ENCODE data around the gene SLITRK3.
"Not testable (repeated sequence)": the region's sequence is repeated elsewhere in the genome, so short reads cannot be mapped to it uniquely, and the experiment has no call there.

Gene SLITRK3

DNA sequence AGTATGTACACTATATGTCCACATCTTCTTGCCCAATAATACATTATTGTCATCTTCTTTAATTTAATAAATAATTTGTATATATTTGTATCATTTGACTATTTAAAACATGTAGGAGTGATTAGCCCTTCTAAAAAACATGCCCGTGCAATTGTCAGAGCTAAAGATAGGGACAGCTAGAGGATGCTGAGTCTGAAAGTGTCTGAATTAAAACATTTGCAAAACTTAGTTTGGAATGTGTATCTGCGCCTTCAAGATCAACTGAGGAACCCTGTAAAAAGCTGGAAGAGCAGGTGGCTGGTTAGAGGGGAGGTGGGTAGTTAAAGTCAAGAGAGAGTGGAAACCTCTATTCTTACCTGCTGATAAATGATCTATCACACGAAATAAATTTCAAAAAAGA is 4.7 kb downstream of the SLITRK3 start:
- no peak for DNase-seq (ENCODE audit: low read depth in 2 of 2)

DNA sequence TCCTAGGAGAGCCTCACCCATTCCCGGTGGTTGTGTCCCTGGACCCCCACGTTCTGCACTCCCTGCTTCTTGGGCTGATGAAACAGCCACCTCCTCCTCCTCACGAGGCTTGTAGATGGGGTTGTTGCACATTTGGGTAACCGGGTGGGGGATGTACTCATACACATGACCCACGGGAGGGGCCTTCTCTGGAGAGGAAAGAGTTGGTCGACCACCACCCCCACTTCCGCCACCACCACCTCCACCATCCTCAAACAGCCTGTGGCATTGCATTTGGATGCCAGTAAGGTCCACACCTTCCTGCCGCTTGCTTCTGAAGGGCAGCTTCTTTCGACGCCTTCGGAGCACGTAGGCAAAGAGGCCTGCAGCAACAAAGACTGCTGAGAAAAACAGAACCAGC is 7.7 kb downstream of the SLITRK3 start:
- DNase-seq (ENCODE audit: low read depth in 2 of 2): no peak

DNA sequence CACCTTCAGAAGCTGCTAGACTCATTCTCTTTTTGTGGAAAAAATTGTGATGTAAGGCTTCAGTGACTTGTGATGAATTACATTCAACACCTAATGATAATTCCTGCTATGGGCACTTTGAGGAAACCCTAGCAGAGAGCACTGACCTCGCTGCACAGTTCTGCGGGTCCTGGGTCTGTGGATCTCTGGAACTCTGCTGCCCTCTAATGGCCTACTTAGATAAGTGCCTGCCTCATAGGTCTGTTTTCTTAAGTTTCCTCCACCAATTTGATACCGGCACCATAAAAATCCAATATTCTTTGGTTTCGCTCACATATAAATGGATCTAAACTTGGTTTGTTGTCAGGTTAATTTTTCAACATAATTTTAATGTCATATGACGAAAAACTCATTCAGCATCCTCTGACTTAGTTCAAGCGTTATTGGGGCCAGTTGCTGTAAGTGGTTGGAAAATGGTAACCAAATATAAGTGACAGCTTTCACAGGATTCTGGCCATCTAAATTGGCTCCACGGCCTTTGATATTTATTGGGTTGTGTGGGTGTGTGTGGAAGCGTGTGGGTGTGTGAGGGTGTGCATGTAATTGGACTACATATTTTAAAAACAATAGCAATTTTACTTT is 10.4 kb downstream of the SLITRK3 start:
- no peak for DNase-seq (ENCODE audit: low read depth in 2 of 2)

DNA sequence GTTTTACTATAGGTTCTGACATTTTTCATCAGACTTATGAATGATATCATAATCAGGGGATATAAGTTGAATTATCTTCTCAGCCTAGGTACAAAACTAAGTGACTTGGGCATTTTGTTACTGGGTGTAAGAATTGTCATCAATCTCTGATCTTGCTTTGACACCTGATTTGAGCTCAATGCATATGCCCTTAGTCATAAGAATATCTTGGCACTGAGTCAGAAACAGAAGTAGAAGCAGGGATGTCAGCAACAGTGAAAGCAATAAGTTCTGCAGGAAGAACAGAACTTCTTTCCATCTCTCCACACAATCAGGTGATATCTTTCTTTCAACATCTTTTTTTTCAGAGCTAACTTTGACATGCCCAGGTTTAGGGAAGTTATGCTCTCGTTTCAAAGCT is 14.6 kb downstream of the SLITRK3 start:
- no peak for DNase-seq (ENCODE audit: low read depth in 2 of 2)

DNA sequence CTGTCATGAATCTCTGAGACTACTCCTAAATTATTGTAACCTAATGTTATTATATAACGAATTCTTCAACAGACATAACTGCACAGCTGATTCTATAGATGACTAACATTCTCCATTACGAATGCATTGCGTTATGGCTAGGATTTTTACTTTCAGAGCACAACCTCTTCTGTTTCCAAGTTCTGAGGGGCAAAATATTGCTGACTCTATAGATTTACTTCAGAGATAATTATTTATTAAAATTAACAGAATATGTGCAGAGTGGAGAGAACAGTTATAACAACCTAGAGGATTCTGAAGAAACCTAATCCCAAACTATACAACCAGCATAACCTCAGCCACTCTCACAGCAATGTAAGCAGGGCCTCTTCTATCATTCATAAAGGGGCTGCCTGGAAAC is 25.9 kb downstream of the SLITRK3 start:
- DNase-seq (ENCODE audit: low read depth in 2 of 2): no peak

DNA sequence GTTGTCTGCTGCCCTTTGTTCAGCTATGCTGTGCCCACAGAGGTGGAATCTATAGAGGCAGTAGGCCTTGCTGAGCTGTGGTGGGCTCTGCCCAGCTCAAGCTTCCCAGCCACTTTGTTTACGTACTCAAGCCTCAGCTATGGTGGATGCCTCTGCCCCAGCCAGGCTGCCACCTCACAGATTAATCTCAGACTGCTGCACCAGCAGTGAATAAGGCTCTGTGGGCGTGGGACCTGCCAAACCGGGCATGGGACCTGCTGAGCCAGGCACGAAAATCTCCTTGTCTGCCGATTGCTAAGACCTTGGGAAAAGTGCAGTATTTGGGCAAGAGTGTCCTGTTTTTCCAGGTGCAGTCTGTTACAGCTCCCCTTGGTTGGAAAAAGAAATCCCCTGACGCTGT is 26.8 kb downstream of the SLITRK3 start:
- no peak for DNase-seq (ENCODE audit: low read depth in 2 of 2)

DNA sequence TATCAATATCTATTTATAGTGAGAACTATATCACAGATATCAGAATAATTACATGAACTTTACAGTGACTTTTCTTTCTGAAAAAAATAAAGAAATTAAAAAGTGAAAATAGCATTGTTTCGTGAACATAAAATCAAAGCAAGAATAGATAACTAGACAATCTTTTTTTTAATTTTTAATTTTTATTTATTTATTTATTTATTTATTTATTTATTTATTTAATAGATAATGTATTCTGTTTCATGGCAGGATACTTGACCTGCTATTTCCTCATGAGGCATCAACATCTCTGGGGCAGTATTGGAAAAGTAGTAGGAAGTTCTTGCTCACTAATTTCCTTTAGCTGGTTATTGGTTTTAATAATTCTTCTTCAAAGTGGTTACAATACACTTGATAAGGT is 33.3 kb downstream of the SLITRK3 start:
- DNase-seq (ENCODE audit: low read depth in 2 of 2): no peak

DNA sequence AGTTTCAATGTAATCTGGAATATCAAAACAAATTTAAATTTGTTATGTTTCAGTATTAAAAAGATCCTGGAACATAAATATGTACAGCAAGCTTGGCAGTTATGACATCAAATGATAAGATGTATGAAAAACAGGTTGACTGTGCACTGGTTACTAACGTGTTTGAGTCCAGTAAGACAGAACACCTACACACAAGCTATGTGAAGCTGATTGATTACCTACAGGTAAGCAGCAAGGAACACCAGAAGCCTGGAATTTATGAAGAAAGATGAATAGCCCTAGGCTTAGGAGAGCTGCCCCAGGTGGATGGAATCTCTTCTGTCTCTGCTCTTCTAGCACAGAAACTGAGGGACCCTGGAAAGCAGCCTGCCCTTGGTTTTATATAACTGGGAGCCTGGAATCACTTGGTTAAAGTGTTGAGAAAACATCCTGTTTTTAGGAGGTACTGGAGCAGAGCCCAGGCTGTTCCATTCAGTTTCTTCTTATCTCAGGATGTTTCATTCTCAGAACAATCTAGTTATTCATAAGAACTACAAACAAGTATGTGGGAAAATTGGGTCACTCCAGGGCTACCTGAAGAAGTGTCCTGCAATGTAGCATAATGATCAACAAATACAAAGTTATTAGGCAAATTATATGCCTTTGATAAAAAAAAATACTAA is 36.3 kb downstream of the SLITRK3 start:
- DNase-seq (ENCODE audit: low read depth in 2 of 2): no peak

DNA sequence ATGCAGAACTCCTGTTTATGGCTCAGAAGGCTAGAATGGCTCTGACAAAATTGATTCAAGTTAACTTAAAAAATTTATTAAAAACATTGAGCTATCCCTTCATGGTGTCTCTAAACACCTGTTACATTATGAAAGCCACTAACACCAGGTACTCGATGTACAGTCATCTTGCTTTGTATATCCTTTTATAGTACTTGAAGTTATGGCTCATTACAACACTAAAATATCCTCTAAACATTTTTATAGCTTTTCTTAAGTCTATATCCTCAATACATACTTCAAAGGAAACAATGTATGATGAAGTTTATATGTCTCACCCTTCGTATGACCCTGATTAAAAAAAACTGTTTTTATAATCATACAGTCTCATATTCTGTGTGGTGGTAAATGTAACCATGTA is 38.2 kb downstream of the SLITRK3 start:
- no peak for DNase-seq (ENCODE audit: low read depth in 2 of 2)

DNA sequence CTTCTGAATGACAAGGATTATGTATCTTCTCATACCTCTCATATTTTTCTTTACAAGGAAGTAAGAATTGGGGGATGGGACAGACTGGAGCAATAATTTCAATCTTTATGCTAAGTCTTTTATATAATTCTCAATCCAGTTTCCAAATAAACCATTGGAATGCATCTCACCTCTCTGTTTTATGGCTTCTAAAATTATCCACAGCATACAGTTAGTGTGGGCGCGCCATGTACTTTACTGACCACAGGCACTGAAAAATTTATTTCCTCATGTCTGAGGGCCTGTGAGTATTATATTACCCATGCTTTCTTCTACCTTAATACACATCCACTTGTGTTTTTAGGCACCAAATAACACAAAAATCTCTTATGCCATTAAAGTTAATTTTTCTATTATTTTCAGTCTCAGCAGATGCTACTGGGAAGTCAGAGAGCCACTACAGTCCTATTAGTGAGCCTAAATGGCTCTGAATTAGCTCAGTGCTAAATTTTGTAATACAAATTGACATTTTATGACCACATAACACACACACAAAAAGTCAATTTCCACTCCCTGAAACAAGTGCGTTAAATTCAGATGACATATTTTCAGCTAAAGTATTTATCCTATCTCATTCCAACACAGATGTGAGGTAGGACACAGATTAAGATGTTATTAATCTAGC is 39.3 kb downstream of the SLITRK3 start:
- no peak for DNase-seq (ENCODE audit: low read depth in 2 of 2)

DNA sequence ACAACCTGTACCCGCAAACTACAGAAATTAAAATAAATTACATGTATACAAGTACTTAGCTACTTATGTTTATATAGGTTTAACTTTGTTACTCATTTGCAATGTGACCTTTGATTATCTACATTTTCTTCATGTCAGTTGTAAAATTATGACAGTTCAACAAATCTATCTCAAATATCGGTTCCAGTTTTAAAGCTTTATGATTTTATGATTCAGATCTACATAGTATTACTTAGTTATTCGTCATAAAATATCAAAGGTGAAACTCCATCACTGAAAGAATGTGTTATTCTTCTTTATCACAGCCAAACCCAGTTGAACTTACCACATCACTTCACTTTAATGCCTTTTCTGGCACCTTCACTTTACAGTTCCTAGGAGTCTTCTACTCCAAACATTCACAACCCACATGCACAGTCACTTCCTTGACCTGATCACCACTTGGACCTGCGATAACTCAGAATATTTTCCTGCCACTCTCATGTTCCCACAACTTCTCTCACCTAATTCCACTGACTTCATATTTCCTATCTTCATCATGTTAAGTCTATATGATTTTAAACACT is 47.2 kb downstream of the SLITRK3 start:
- no peak for DNase-seq (ENCODE audit: low read depth in 2 of 2)

DNA sequence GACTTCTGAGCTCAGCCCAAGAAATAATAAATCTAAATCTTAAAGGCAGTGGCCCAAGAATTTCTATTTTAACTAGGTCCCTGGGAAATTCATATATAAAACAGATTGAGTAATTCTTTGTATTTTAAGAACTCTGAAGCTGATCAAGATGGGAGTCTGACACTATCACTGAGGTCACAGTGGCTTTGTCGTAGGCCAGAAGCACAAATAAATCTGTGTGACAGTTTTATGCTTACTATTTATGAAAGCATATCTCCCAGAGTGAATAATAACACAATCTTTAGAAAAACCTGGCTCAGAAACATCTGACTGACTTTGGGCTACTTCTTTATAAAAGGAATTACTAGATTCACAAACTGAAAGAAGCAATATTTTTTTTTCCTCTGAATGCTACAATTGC is 51.9 kb downstream of the SLITRK3 start:
- DNase-seq (ENCODE audit: low read depth in 2 of 2): no peak

DNA sequence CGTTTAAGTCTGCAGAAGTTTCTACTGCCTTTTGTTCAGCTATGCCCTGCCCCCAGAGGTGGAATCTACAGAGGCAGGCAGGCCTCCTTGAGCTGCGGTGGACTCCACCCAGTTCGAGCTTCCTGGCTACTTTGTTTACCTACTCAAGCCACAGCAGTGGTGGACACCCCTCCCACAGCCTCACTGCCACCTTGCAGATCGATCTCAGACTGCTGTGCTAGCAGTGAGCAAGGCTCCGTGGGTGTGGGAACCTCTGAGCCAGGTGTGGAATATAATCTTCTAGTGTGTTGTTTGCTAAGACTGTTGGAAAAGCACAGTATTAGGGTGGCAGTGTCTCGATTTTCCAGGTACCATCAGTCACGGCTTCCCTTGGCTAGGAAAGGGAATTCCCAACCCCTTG is 56.3 kb downstream of the SLITRK3 start:
- not testable (repeated sequence) for DNase-seq (ENCODE audit: low read depth in 2 of 2)

All from stimulated activated CD4-positive, alpha-beta T cell treated with anti-CD3 and anti-CD28 coated beads, Interleukin-12 subunit alpha, Interleukin-12 subunit beta, amount 100 ng/mL, for 24 hours (primary cell).